GM21717 (cell line): ENCODE results near the gene ELP2.
"Not testable (repeated sequence)": the region's sequence is repeated elsewhere in the genome, so short reads cannot be mapped to it uniquely, and the experiment has no call there.

Experiments
- ATAC-seq: cut with Tn5 transposase; IDR thresholded peaks from one replicate; pipeline ENCODE4 v1.9.1; 2021; ENCODE audit warnings: mild to moderate bottlenecking, moderate library complexity; ENCODE audit not compliant: unreplicated experiment

ELP2 gene

DNA sequence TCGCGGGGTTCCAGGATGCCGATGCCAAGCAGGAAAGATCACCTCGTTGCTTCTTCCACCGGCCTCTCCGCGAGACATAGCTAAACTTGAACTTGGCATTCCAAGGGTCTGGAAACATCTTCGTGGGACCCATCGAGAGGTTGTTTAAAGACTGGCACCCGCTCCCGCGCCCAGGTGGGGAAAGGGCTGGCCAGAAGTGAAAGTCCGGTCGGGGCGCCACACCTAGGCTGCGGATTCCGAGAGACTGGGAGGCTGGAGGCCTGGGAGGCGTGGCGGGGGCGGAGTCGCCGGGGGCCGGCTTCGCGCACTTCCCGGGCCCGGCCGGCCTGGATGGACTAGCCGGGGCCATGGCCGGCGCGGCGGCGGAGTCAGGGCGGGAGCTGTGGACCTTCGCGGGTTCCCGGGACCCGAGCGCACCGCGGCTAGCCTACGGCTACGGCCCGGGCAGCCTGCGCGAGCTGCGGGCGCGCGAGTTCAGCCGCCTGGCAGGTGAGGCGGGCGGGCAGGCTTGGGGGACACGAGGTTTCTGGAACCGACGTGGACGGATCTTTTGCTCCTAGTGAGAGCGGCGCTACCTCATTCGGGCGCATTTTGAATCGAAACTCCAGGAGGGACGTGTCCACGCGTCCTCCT, 57.6 kb downstream of the ELP2 start, which contains the start of gene MOCOS:
TSS of gene MOCOS (plus strand) at position 305 of the 633 bp plus-strand sequence. CDS start at position 348, 43 bp downstream.
- ATAC-seq: peak; percentile 87

DNA sequence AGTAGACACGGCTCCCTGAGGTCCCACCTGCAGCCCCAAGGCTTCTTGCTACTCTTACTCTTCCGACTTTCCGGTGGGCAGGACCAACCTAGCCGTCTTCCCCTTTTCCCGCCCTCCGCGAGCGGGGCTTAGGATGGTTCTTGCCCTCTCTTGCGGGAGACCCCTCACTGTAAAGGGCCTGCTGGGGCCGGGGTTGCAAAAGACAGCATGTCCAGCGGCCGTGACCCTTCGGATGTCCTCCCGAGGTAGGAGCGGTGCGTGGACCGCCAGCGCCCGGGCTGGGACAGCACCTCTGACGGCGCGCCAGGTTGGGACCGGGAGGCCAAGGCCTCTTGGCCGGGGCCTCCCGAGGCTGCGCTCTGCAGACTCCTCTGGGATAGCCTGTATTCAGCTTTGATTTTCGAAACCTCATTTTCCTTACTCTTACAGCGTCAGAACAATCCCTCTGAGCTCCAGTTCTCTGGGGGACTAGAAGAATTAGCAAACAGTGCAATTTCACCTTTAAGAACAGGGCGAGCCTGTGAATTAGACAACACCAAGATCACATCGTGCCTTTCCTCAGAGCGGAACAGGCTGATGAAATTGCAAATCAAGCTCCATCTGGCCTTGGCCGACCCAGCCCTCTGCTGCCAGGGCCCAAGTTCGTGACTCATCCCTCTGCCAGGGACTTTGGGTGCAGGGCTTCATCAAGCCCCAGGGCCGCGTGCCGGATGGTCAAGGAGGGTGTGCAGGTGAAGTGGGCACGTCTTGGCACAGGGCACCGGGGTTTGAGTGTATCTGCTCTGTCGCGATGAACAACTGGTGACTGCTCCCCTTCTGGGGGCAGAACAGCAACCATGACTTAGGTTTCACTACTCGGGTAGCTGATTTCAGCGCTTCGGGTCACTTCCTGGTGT, 58.4 kb downstream of the ELP2 start:
- no peak for ATAC-seq

DNA sequence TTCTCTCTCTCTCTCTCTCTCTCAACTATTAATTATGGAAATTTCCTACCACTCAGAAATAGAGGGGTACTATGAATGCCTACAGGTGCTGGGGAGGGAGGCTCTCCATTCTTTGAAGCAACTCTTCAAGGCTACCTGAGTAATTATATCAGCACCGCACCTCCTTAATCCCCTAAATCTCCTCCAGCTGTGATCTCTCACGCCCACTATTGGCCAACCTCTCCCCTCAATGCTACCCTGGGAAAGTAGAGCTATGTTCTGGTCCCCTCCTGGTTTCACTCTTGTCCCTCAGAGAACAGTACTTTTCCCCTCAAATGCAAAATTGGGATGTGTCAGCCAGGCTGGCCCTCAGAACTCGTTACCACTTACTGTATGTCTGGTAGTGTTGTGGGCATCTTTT, 59.2 kb downstream of the ELP2 start:
- no peak for ATAC-seq

DNA sequence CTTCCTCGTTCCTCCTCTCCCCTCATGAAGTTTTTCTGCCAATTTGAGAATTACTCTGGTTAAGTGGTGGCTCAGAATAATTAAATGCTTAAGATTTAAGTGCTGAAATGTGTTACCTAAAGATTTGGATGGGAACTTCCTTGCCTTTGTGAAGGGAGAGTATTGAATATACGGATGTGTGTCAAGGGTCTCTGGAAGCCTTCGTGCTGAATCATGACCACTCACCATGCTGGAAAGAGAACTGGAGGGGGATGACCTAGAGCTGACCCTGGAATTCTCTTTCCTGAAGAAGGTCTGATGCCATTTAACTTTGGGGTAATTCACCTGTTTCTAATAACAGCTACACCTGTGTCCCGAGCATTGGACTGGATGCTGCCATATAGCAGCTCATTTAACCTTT, 59.8 kb downstream of the ELP2 start:
- ATAC-seq: no peak

DNA sequence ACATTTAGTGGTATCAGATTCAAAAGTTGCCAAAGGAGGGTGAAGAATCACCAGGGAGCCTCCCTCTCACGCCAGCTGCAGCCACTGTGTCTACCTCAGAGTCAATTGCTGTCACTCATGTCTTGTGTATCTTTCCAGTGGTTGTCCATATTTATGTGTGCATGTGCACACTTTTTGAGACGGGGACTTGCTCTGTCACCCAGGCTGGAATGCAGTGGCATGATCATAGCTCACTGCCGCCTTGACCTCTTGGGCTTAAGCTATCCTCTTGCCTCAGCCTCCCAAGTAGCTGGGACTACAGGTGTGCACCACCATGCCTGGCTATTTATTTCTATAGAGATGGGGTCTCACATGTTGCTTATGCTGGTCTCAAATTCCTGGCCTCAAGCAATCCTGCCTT, 61.6 kb downstream of the ELP2 start:
- ATAC-seq: no peak

DNA sequence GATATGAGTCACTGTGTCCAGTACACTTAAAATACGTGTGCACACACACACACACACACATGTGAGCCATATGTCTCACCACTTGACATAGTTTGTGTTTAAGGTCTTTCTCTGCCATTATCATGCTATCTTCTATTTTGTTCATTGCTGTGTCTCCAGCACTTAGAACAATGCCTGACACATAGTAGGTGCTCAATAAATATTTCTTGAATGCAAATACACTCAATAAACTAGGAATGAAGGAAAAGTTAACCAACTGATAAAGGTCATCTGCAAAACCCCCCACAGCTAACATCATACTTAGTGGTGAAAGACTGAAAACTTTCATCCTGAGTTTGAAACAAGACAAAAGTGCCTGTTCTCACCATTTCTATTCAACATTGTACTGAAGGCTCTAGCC, 62.0 kb downstream of the ELP2 start:
- no peak for ATAC-seq

DNA sequence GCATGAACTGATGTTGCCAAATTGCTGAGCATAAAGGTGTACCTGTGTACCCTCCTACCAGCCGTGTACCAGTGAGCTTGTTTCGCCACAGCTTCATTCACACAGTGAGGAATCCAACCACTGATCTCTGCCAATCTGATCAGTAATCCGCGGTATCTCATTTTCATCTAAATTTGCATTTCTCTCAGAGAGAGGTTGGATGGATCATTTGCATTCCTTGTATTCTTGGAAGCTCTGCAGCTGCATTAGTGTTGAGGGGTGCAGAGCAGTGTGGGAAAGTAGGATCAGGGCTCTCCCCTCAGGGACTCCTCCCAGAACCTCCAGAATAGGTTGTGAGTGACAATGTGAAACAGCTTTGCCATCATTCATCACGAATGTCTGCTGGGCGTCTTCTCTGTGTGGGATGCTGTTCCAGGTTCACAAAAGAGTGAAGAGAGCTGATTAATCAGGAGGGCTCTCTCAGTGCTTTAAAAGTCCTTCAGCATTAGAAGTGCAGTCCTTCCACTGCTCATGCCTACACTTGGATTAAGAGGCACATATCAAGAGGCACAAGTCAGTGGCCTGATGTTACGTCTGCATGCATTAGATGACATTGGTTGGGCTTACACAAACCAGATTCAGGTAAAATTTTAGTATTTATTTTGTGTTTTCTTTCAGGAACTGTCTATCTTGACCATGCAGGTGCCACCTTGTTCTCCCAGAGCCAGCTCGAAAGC, 65.1 kb downstream of the ELP2 start:
- no peak for ATAC-seq

DNA sequence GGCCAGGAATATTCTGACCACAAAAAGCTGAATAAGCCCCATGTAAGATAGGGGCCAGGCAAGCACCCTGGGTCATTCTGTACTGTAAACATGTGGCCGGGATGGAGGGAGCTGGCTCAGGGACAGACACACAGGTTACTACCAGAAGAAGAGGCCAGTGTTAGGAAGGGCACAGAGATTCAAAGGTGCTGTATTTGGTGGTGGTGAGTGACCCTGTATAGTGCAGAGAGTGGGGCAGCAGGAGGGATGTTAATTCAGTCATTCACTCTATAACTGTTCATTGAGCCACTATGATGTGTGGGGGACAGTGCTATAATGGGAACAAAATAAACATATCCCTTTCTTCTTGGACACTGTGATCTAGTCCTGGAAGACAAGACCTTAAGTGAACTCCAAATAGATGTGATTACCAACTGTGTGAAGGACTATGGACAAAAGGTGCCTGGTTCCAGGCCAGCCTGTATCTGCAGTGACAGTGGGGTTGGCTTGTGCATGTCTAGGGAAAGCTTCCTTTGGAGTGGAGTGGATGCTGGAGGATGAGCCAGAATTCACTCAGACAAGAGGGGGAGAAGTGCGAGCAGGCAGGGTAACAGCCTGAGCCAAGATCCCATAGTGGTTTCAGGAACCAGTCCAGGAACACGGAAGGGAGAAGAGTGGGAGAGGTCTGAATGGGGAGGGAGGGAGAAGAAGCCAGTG, 65.9 kb downstream of the ELP2 start:
- no peak for ATAC-seq

DNA sequence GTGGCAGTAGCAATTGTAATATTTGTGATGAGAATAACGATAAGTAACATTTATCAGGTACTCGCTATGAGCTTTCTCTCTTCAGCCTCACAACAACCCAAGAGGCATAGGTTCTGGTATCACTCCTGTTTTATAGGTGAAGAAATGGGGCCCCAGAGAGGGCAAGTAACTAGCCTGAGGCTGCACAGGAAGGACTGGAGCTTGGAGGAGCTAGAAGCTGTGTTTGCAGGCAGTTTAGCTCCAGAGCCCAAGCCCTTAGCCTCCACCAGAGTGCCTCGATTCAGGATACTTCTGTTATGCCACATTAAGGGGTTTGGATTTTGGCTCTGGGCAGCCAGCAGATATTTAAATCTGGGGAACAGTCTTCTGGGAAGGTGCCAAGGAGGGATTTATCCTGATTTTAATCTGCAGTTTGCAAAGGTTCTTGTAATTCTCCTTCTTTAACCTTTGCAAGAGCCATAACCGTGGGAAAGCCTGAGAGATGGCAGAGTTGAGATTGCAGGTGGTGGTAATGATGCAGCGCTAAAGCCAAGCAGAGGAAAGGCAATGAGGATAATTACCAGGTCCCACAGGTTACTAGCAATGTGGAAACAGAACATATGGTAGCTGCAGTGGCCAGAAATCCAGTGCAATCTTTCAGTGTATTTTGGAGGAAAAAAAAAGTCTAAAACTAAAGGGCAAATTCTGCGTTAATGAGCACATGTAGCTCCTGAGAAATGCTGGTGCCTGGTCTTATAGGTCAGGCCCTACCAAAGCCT, 66.7 kb downstream of the ELP2 start:
- no peak for ATAC-seq

DNA sequence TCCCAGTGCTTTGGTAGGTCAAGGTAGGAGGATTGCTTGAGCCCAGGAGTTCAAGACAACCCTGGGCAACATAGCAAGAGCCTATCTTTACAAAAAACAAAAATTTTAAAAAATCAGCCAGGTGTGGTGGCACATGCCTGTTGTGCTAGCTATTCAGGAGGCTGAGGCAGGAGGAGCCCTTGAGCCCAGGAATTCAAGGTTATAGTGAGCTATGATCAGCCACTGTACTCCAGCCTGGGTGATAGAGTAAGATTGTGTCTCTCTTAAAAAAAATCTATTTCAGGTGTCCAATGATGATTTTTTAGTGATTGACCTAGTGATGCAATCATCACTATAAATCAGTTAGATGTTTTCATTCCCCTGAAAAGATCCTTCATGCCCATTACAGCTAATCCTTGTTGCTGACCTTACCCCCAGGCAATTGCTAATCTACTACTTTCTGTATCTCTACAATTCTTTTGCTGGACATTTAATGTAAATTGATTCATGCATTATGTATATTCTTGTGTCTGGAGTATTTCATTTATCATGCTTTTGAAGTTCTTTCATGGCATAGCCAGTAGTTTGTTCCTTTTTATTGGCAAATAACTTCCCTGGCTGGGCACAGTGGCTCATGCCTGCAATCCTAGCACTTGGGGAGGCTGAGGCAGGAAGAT, 67.9 kb downstream of the ELP2 start:
- ATAC-seq: no peak

DNA sequence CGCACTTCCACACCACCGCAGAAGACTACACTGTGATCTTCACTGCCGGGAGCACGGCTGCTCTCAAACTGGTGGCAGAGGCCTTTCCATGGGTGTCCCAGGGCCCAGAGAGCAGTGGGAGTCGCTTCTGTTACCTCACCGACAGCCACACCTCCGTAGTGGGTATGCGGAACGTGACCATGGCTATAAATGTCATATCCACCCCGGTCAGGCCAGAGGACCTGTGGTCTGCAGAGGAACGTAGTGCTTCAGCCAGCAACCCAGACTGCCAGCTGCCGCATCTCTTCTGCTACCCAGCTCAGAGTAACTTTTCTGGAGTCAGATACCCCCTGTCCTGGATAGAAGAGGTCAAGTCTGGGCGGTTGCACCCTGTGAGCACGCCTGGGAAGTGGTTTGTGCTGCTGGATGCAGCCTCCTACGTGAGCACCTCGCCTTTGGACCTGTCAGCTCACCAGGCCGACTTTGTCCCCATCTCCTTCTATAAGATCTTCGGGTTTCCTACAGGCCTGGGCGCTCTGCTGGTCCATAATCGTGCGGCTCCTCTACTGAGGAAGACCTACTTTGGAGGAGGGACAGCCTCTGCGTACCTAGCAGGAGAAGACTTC, 70.1 kb downstream of the ELP2 start:
- no peak for ATAC-seq

DNA sequence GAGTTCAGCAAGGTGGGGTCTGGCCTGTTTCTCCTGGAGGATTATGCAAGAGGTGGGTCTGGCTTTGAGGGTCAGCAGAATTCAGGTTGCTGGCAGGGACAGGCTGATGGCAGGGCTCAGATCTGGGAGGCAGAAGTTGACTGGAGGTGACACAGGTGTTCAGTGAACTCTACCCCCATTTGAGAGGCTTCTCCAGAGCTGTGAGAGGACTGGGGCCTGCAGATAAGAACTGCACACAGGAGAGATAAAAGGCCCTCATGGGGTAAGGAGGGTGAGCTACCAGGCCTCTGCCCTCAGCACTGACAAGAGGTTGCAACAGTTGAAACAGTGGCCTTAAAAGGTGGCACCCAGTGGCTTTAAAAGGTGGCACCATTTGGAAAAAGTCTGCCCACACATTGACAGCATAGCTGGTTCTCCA, 70.7 kb downstream of the ELP2 start:
- no peak for ATAC-seq

DNA sequence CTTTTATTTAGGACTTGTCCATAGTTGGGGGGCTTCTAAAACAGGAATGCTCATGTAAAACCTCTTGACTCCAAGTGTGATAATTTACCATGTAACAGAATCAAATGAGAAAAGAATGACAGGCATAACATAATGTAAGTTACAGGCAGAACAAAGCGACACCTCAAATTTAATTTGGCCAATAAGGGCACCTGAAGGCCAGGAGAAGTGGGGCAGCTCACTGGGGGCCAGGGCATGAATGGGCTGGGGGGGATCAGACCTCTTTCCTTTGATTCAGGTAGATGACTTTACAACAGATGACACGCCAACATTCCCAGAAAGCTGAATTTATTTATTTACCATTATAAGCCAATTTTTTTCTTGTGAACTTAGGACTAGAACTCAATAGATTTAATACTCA, 72.1 kb downstream of the ELP2 start:
- ATAC-seq: no peak

DNA sequence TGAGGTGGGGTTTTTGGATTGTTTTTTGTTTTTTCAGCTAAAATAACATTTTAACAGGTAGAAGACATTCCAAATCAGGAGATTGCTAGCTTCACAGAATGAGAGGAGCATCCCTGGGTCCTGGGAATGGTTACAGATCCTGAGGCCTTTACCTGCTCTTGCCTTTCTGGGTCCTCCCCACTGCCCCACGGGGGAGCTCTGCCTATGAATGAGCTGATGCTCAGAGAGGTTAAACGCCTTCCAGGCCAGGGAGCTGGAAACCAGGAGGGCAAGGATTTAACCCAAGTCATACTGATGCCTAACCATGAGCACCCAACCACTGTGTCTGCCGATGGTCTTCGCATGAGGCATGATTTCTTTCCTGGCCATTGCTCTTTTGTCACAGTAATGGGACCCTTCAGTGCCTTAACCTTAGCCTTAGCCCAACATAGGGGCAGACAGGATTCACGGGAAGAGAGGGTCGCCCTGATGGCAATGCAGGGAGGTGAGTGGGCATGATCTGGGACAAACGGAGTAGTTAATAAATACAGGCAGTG, 73.7 kb downstream of the ELP2 start:
- no peak for ATAC-seq

DNA sequence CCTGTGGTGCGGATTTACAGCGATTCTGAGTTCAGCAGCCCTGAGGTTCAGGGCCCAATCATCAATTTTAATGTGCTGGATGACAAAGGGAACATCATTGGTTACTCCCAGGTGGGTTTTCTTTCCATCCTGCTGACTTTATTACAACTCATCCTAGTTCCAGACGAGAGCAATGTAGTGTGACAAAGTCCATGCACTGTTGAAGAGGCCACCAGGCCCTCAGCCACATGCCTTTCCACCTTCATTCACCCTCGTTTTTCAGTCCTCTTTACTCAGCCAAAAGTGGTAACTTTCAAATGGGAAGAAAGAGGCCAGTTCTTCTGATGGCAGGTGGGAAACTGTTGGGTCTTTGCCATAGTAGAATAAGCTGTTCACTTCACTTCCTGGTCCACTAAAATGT, 75.5 kb downstream of the ELP2 start:
- ATAC-seq: no peak

DNA sequence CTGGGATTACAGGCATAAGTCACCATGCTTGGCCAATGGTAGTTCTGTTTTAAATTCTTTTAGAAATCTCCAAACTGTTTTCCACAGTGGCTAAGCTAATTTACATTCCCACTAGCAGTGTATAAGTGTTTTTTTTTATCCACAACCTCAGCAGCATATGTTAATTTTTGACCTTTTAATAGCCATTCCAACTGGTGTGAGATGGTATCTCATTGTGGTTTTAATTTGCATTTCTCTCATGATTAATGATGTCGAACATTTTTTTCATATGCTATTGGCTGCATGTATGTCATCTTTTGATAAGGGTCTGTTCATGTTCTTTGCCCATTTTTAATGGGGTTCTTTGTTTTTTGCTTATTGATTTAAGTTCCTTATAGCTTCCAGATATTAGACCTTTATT, 77.6 kb downstream of the ELP2 start:
- ATAC-seq: no peak

DNA sequence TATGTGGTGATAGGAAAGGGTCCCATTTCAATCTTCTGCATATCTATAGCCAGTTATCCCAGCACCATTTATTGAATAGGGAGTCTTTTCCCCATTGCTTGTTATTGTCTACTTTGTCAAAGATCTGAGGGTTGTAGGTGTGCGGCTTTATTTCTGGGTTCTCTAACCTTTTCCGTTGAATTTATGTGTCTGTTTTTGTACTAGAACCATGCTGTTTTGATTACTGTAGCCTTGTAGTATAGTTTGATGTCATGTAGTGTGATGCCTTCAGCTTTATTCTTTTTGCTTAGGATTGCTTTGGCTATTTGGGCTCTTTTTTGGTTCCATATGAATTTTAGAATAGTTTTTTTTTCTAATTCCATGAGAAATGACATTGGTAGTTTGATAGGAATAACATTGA, 78.3 kb downstream of the ELP2 start:
- not testable (repeated sequence) for ATAC-seq

DNA sequence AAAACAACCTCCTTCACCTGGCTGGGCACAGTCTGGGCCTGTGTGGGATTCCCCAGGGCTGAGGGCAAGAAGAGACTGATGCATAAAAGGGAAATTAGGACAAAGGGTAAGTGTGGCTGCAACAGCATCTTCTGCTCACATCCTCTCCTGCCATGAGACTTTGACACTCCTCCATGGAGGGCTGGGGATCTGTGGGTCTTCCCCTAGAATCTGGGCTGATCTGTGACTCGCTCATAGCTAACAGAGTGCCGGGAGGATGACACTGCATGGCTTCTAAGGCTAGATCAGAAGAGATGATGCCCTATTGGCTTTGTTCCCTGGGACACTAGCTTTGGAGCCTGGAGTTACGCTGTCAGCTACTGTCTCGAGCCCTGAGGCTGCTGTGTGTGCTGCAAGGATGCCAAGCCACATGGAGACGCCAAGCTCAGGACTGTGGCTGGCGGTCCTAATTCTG, 81.9 kb downstream of the ELP2 start:
- no peak for ATAC-seq
